Measurements from ENCODE around the gene LRBA.
A peak's percentile ranks its signal among the peaks of the same experiment; 100 is the strongest.

Gene LRBA

DNA sequence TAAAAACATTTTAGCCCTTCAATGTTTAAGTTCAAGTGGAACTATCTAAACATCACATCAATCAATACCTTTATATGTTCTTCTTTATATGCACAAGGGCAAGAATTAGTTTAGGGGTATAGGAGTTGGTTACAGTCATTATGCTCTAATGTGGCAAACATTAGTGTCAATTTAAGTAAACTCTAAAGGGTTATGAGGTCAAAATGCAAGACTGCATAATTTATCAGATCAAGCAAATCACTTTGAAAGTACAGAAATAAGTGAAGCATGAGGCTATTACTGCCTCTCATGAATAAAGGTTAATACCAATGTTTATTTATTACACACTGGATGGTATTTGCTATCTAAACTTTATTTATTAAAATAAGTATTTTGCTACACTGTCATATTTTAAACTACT is 373.5 kb downstream of the LRBA start:
- DNase-seq, result peak; percentile 6

DNA sequence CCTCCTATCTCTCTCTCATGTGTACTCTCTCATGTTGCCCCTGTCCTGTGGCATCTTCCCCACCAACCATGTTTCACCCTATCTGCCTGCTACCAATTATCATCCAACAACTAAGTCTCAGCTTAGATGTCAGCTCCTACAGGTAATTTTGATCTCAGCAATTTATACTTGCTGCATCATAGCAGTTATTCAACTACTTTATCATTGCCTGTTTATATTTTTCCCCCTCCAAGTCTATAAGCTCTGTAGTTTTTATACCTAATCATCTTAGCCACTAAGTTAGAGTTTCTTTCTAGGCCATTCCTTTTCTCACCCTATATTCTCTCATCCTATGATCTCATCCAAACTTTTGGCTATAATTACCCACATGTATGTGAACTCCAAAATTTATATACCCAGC is 382.4 kb downstream of the LRBA start:
- no peak for DNase-seq

DNA sequence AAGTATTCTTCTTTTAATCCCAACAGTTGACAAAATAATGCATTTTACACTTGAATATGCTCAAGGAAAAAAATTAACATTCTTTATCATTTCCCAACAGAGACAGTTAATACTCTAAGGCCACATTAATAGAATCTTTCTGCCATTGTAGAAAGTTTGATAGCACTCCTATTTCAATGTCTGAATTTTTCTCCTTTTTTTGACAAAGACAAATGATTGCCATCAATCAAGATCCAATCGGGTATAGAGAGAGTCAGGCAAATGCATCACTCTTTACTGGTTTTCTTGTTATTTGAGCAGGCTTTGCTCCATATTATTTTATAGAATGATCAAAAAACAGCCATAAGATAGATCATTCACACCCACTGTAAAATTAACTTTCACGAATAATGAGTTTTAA is 387.0 kb downstream of the LRBA start:
- no peak for DNase-seq

DNA sequence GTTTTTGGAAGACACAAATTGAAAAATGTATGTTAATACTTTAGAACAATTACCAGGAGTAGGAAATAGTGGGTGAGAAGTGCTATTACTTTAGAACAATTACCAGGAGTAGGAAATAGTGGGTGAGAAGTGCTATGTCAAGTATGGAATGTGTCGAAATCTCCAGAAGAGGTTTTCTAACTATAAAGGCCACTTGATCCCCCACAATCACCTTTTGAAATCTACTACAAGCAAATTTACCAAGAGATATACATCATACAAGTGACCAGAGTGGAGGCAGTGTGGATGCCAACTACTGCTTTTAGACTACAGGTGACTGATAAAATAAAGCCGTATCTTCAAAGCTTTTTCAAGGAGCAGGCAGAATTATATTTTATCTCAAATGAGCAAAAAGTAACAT is 390.1 kb downstream of the LRBA start:
- DNase-seq, result no peak

DNA sequence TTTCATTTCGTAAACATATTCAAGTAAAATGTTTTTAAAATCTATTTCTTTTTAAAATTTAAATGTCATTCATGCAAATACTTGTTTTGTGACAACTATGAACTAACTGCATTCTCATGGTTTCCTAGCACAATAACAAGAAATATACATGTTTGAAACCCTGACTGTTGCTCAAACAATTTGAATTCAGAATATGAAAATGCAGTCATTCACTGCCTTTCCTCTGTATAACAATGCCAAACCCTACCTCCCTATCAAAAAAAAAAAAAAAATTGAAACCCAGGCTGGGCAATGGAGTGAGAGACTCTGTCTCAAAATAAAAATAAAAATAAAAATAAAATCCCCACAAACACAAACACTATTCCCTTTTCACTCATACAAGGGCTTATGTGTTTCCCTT is 391.0 kb downstream of the LRBA start:
- no peak for DNase-seq

DNA sequence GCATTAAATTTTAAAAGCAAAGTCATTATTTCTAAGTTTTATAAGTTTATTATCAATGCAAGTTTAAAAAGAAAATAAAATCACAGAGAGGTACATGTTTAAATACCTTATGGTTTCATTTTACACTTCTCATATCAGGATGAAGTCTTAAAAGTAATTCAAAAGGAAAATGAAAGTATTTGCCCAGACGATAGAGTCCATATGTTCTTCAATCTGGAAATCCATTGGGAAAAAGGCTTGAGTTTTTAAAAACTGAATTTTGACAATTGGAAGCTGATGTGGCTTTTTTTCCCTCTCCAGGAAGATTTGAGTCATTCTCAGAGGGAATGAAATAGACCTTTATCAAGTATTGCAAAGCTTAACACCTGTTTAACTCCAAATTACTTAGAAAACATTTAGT is 396.0 kb downstream of the LRBA start:
- DNase-seq, result no peak

DNA sequence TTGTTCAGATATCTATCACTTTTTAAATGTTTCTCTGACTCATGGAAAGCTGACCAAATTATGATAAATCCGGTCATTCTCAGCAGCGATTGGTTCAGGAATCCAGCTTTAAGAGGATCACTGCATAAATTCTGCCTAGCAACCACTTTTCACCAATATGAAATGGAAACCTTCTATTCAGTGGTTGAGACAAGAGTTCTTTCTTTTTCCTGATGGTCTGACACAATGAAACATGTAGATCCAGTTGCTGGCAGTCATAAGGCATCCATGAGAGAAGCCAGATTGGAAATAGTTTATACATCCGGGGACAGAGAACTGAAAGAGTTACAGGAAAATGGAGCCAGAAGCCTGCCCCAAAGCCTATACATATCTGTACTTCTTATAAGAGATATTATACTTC is 406.0 kb downstream of the LRBA start:
- no peak for DNase-seq

DNA sequence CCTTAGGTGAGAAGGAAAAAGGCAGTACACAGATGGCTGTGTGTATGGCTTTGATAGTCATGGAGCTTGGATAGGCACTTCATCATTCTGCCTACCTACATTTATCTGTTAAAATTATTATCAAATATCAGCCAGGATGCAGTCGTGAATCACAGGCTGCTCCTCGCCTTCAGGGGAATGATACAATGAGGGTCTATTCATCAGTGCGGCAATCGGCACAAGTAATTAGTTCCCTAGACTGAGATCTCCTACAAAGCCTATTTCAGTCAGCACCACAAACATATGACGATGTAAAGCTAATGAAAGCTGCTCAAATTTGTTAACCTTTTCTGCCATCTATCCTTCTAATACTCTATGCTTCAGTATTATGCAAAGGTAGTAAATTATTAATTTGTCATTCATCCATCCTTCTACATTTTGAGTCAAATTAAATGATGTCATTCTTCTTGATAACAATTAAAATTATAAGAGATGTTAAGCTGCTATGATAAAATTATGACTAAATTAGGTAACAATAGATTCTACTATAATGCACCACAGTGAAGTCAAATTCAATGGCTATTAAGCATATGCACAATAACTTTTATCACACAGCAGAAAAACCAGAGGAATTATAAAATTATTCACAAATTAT is 414.2 kb downstream of the LRBA start:
- peak; percentile 35 for DNase-seq

DNA sequence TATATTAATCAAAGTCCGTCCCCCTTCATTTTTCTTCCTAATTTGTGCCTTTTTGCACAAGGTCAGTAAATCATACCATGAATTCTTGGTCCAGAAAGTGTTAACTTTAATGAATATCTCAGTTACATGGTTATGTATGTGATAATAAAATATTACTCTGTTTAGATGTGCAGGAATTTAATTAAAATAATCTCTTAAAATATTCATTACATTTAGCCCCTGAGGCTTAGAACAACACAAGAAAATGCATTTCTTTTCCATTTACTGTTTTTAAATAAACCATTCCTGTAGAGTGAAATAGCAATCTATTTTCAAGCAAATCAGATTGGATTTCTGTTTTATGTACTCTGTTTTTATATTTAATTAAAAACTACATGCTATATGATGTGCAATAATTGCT is 415.5 kb downstream of the LRBA start:
- no peak for DNase-seq

DNA sequence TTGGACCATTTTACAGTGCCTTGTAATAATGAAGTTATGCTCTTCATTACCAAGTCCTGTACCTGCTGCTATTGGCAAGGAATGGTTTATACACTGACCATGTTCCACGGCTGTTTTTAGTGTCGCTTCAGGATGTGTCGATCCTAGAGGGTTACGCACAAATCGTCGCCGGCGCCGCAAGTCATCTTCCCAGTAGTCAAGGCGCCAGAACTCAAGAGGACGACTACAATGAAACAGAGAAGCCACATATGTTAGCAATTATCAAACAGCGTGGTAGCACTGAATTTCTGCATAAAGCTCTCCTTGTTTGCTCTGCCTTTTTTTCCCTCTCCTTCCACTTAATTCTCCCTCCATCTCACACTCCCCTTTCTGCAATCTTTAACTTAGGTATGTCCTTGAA is 416.2 kb downstream of the LRBA start:
- DNase-seq, result peak; percentile 20

DNA sequence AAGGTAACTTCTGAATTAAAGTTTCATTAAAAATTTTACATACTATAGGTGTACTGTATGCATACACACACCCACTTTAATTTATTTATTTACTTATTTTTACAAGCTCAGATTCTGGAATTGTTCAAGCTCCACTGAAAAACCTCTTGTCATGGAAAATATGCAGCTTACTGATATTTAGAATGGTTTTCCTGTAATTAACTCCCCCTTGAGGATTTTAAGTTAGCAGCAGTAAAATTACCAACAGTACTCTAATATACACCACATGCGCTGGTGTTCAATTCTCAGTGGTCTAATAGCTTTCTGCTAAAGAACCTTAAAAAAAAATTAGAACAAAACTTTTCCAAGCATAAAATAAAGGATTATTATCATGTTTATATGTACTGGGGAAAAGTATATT is 421.1 kb downstream of the LRBA start:
- no peak for DNase-seq

DNA sequence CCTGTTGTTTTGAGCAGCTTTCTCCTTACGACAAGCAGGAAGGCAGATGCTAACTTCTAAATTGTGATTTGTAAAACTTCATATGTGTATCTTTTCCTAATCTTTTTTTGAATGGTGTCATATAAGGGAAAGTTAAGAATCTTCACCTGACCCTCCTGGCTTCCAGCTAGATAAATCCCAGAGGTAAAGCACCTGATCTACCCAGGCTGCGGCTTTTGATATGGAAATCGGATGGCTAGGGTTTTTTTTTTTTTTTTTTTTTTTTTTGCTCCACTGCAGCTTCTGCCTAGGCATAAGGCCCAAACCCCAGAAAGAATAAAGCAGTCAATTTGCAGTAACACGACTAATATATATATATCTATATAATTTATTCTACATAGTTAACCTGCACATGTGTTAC is 423.2 kb downstream of the LRBA start:
- DNase-seq, result no peak

DNA sequence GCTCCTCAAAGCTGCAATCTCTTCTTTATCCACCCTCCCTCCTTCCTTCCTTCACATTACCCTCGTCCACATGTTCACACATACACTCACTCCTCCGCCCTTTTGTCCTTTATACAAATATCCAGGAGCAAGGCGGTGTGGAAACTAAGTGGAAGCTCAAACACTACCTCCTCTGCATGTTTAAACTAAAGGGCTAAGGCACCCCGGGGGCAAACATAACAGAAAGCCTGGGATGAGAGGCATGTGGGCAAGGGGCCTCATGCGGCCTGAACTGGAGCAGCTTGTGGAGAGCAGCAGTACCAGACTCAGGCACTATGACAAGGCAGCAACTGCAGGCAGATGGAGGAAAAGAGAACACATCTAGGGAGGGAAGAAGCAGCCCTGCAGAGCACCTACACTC is 423.7 kb downstream of the LRBA start:
- DNase-seq, result peak; percentile 88

DNA sequence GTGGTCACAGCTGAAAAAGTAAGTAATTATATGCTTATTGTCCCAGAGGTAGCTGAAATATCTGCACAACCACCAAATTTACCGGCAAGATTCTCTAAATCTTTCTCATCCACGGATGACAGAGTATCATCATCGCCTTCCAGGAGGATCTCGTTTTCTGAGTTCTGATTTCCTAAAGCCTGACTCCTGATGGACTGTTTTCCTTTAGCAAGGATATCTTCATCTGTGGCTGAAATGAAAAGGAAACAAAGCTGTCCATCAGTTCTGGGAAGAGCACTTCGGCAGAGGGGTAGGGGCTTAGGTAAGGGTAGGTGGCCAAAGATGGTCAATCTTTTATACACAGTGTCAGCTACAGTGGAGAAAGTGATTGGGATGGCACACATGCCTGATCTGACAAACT is 424.5 kb downstream of the LRBA start:
- DNase-seq, result peak; percentile 51

DNA sequence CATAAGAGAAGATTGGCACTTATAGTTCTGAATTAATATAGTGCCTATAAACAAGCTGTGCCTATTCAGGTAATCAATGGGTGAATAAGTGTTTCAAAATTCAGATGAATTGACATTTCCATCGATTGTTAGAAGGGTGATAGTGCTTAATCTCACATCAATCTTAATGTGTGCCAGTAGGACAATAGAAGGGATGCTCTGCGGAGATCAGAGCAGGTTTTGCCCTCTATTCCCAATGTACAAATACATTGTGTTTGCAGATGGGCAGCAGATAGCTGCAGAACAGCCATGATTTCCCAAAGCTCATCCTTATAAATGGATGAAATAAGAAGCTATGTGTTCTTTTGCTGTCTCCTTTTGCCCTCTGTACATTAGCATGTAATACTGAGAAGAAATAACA is 425.9 kb downstream of the LRBA start:
- peak; percentile 67 for DNase-seq

DNA sequence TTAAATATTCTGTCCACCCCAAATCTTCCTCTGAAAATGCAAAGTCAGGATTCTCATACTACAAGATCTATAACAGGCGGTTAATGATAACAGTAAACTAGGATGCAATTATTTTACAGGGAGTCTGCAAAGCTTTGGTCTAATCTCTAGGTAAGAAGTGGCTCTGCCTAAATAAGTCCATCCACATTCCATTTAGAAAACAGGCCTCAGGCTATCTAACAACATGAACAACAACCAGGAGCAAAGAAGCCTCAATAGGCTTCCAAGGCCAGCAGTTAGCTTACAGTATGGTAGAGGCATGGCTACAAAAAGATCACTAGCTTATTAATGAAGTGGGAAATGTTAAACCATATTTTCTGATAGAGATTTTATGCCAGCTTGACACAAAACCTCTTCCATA is 426.8 kb downstream of the LRBA start:
- DNase-seq, result peak; percentile 74

DNA sequence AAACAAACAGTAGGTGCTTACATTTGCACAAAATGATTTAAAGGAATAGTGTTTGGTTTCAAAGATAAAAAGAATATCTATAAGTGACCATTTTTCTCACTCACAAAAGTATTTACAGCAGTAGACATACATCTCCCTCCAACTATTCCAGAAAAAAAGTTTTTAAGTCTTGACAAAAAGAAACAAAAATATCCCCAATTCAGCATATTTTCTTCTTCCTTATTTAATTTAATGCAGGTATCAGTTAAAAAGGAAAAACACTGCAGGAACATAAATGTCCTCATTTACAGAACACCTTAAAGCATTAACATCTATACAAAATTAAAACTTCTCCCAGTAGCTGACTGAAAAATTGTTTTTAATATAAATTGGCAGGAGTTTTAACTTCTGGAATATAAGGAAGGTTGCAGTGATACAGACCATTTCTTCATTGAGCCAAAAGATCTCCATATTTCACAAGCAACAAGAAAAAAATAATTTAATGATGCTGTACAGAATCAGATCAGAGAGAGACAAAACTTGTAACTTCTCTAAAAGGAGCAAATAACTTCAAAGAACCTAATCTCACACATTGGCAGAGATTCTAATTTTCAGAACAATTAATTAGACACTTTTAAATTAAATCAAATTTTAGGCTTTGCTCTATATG is 428.8 kb downstream of the LRBA start:
- DNase-seq, result peak; percentile 63

DNA sequence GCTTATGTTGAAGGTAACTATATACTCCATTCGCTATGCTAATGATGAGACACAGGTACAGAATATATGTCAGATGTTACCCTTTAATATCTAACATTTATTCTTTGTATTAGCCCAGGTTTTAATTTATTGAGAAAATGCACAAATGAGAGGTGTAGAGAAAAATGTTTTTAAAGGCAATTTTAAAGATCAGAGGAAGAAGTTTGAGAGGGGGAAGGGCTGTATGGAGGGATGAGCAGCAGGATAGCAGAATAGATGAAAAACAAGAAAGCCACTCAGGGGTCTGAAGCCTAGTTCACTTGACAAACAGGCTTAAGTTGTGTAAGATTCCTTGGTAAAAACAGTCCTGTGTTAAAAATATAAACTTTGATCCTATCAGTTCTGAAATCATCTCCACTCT is 429.5 kb downstream of the LRBA start:
- DNase-seq, result peak; percentile 81

DNA sequence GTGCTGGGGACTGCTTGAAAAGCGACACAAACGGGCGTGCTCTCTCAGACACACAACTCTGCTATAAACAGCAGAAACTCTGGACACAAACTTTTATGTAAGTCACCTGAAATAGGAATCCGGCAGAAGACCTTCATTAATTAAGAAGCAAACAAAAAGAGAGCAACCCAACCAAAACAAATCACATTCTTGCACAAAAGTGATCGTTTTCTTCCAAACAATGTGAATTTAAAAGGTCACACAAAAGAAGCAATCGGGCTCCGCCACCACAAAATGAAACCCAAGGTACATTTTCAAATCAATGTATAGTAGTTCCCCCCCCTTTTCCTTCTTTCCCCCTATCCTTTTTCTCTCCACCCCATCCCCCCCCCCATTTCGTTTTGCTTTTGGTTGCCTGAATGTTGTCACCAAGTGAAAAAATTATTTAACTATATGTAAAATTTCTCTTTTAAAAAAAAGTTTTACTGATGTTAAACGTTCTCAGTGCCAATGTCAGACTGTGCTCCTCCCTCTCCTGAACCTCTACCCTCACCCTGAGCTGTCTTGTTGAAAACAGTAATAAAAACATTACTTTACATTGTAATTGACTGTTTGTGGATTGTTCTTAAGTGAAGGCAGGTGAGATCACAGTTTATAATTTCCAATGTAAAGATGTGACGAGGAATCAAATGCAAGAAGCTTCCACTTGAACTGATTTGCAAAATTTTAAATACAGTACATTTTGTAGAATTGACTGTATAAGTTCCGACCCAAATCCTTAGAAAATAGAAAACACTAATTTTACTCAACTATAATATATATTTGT is 430.8 kb downstream of the LRBA start:
- peak; percentile 80 for DNase-seq

DNA sequence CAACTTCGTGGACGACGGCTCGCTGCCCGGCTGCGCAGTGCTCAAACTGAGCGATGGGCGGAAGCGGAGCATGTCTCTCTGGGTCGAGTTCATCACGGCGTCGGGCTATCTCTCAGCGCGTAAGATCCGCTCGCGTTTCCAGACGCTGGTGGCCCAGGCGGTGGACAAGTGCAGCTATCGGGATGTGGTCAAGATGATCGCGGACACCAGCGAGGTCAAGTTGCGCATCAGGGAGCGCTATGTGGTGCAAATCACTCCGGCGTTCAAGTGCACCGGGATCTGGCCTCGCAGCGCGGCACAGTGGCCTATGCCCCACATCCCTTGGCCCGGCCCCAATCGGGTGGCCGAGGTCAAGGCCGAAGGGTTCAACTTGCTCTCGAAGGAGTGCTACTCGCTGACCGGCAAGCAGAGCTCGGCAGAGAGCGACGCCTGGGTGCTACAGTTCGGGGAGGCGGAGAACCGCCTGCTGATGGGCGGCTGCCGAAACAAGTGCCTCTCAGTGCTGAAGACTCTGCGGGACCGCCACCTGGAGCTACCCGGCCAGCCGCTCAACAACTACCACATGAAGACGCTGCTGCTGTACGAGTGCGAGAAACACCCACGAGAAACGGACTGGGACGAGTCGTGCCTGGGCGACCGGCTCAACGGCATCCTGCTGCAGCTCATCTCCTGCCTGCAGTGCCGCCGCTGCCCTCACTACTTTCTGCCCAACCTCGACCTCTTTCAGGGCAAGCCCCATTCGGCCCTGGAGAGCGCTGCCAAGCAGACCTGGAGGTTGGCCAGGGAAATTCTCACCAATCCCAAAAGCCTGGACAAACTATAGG is 431.6 kb downstream of the LRBA start:
- peak; percentile 82 for DNase-seq

DNA sequence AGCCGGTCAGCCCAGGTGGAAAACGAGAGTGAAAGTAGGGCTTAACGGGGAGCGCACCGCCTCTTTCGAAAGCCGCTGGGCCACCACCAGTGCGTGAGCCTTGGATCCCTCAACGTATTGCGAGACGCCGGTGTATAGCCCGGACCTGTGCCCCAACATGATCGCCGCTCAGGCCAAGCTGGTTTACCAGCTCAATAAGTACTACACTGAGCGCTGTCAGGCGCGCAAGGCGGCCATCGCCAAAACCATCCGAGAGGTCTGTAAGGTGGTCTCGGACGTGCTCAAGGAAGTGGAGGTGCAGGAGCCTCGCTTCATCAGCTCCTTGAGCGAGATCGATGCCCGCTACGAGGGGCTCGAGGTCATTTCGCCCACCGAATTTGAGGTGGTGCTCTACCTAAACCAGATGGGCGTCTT is 432.2 kb downstream of the LRBA start:
- DNase-seq, result peak; percentile 80

DNA sequence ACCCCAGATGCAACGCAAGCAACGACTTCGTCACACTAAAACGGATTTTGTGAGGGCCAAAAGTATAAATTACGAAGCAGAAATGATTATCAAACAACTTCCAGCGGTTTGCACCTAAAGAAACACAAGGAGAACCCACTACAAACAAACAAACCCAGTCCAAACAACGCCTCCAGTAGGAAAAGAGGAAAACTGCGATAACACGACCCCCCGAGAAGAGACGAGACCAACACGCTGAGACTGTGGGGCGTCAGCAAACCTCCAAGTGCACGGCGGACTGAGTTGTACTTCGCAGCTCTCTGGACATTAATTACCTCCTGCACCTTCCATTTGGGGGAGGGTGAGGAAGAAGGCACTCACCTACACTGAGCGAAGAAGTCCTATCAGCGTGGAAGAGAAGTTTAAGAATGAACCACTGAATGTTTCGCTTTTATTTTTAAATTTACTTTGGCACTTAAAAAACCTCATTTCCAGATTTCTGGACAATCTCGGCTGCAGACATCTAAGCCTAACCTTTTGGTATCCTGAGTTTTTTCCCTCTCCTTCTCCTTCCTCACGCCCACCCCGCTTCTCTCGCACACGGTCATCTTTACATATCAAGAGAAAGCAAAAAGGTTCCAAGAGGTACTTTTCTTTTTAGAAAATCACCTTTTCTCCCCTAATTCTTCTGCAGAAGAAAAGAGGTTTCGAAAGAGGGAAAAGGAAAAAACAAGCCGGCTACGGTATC is 432.8 kb downstream of the LRBA start, which contains the start of gene MAB21L2:
TSS of gene MAB21L2 (plus strand) at position 6 of the 727 bp plus-strand sequence. CDS start 879 bp downstream, outside the sequence.
- no peak for DNase-seq

Data from eye (tissue), 1 donor.